ENCODE measurements around the gene GEMIN7. TPM values are rescaled to one million over a fixed set of nuclear protein-coding genes. Genes with fewer than 3 reads are reported as not detected.
"Not testable (repeated sequence)": the region's sequence is repeated elsewhere in the genome, so short reads cannot be mapped to it uniquely, and the experiment has no call there.

GEMIN7 gene
- total and polyA plus RNA-seq, 11 donors: 11.4 to 40.8 (median 17.2) TPM

DNA sequence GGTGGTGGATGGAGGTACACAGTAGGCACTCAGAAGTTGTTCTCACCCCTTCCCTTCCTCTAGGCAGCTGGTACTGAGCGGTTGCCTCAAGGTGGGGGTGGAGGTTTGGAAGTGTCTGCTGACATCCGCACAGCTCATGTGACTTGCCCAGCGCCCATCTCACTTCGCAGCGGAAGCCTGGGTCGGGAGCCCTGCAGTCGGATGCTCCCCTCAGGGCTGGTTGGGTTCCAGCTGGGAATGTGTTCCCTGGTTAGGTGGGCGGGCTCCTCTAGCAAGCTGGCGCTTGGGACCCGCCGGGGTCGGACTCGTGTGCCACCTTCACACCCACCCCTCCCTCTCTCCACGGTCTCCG, 24.1 kb downstream of the GEMIN7 start:
- intact Hi-C loops (cut with DNase I): loop anchor here in 1 of 10 donors (10.0 kb wide), 1 partner anchor 142 kb away; the partner anchor contains the start of gene EXOC3L2
- Histone ChIP-seq H3K4me1 (peaks cover 3 to 67% (median 49%) of the 10 kb centered on the region in 12 donors), H3K36me3 (no peaks in the 10 kb centered on the region), H3K27ac (peak overlapping the region in 10 of 12 donors; percentile 20 to 74 (median 52)), H3K9me3 (no peaks in the 10 kb centered on the region), H3K27me3 (no peaks in the 10 kb centered on the region), H3K4me3 (peak overlapping the region in 6 of 12 donors; percentile 9 to 46 (median 32))
- ATAC-seq (peak in 2 of 4 donors; percentile 17 to 65), DNase-seq (peak in 2 of 5 donors; percentile 25 to 45)
- WGBS, 4 donors: 13 to 35% (median 27%) methylated on average over 6 to 15 of the region's 15 CpGs
- no peak for TF ChIP-seq POLR2A (IDR thresholded peaks at IDR 0.05)
- TF ChIP-seq, protein P1, sequence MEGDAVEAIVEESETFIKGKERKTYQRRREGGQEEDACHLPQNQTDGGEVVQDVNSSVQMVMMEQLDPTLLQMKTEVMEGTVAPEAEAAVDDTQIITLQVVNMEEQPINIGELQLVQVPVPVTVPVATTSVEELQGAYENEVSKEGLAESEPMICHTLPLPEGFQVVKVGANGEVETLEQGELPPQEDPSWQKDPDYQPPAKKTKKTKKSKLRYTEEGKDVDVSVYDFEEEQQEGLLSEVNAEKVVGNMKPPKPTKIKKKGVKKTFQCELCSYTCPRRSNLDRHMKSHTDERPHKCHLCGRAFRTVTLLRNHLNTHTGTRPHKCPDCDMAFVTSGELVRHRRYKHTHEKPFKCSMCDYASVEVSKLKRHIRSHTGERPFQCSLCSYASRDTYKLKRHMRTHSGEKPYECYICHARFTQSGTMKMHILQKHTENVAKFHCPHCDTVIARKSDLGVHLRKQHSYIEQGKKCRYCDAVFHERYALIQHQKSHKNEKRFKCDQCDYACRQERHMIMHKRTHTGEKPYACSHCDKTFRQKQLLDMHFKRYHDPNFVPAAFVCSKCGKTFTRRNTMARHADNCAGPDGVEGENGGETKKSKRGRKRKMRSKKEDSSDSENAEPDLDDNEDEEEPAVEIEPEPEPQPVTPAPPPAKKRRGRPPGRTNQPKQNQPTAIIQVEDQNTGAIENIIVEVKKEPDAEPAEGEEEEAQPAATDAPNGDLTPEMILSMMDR (IDR thresholded peaks at IDR 0.05): no peak

DNA sequence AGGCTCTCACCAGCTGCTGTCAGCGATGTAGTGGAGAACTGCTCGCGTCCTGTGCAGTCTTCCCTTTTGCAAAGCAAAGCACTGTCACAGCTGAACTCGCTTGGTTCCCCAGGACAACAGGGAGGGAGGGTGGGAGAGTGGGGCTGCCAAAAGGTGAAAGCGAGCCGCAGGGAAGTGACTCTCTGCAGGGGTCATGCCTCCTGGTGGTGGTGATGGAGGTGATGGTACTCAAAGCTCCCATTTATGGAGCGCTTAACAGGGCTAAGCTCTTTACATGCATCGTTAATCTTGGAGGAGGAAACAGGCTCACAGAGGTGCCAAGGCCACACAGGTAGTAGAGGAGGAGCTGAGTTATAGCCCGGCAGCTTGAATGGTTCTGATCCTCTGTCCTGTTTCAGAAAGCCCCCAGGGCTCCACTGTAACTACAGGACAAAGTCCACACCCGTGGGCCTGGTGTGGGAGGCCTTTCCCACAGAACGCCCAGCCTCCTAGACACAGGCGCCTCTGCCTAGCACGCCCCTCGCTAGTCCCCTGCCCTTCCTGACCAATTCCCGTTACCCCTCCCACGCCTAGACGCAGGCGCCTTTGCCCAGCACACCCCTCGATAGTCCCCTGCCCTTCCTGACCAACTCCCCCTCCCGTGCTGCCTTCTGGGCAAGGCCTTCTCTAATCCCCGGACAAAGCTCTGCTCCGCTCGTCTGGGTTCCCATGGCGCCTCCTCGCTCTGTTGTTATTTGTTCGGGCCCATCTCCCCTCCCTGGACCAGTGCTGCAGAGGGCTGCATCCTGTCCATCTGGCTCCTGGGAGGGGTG, 24.7 kb downstream of the GEMIN7 start:
- peak in 3 of 4 donors; percentile 60 to 66 (median 63) for ATAC-seq
- H3K4me1 ChIP-seq: peaks cover 3 to 61% (median 43%) of the 10 kb centered on the region in 12 donors

DNA sequence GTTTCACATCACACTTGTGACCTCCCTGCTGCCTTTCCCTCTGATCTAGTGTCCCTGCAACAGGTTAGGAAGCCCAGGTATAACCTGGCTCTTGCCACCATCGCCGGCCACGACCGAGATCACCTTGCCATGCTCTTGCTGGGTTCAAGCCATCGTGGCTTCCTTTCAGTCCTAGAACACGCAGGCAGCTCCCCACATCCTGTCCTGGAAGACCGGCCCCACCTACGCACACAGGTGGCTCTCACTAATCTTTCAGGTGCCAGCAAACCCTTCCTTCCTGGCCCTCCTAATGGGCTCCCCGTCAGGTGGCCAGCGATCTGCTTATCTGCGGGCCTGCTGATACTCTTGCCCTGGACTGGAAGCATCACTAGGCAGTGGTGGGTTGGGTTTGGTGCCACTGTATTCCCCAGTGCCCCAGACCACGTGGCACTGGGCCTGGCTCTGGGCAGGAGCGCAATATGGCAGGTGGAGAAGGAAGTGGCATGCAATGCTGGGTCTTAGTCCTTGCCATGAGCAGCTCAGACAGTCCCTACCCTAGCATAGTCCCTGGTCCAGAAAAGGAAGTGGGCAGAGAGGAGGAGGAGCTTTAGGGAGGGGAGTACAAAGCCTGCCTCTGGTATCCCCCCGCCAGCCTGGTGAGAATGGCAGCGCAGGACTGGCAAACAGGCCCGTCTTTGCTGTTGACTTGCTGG, 25.7 kb downstream of the GEMIN7 start:
- no peak for DNase-seq
- TF ChIP-seq POLR2A (IDR thresholded peaks at IDR 0.05): no peak
- TF ChIP-seq, protein P1 (IDR thresholded peaks at IDR 0.05): no peak
- ATAC-seq: no peak
- no peak overlapping the region for H3K4me3 ChIP-seq
- intact Hi-C loops (cut with DNase I): loop anchor here in 1 of 10 donors (10.0 kb wide), 1 partner anchor 140 kb away; the partner anchor contains the start of gene EXOC3L2
- peak overlapping the region in 10 of 12 donors; percentile 20 to 74 (median 52) for H3K27ac ChIP-seq
- no peaks in the 10 kb centered on the region for H3K36me3 ChIP-seq
- H3K4me1 ChIP-seq: peaks cover 0 to 50% (median 33%) of the 10 kb centered on the region in 12 donors
- WGBS, 4 donors: 71 to 86% (median 74%) methylated on average over 16 of the region's 16 CpGs
- H3K9me3 ChIP-seq: no peaks in the 10 kb centered on the region
- H3K27me3 ChIP-seq: no peaks in the 10 kb centered on the region

More for the DNA sequence above, 24.7 kb downstream of the GEMIN7 start:
- Histone ChIP-seq H3K9me3 (no peaks in the 10 kb centered on the region), H3K4me3 (peak overlapping the region in 6 of 12 donors; percentile 9 to 46 (median 32)), H3K36me3 (no peaks in the 10 kb centered on the region), H3K27ac (peak overlapping the region; percentile 20 to 74 (median 46)), H3K27me3 (no peaks in the 10 kb centered on the region)
- intact Hi-C loops (cut with DNase I): loop anchor here in 1 of 10 donors (10.0 kb wide), 1 partner anchor 141 kb away; the partner anchor contains the start of gene EXOC3L2
- WGBS, 4 donors: 44 to 58% (median 48%) methylated on average over 24 to 26 of the region's 26 CpGs
- TF ChIP-seq, protein P1 (IDR thresholded peaks at IDR 0.05): peak in 1 of 12 donors; percentile 14
- TF ChIP-seq POLR2A (IDR thresholded peaks at IDR 0.05): no peak
- DNase-seq: peak in 3 of 5 donors; percentile 37 to 66 (median 44)

DNA sequence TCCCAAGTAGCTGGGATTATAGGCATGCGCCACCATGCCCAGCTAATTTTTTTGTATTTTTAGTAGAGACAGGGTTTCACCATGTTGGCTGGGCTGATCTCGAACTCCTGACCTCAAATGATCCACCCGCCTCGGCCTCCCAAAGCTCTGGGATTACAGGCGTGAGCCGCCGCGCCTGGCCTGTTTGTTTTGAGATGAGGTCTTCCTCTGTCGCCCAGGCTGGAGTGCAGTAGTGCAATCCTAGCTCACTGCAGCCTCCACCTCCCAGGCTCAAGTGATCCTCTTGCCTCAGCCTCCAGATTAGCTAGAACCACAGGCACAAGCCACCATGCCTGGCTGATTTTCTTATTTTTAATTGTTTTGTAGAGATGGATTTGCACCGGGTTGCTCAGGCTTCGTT, 27.3 kb downstream of the GEMIN7 start:
- not testable (repeated sequence) for H3K27ac ChIP-seq, H3K9me3 ChIP-seq, DNase-seq, H3K27me3 ChIP-seq, H3K4me3 ChIP-seq, H3K36me3 ChIP-seq, ATAC-seq
- 87 to 97% (median 95%) methylated on average over 11 of the region's 11 CpGs for WGBS, 4 donors
- intact Hi-C loops (cut with DNase I): loop anchor here in 1 of 10 donors (10.0 kb wide), 1 partner anchor 138 kb away; the partner anchor contains the start of gene EXOC3L2
- H3K4me1 ChIP-seq: peaks cover 0 to 48% (median 31%) of the 10 kb centered on the region in 12 donors

All from heart left ventricle (tissue), 16 donors.